Measurements from ENCODE around the gene SIK2. TPM values are rescaled to one million over a fixed set of nuclear protein-coding genes. Genes with fewer than 3 reads are reported as not detected.

The SIK2 gene
- total RNA-seq, 1 experiment from 2014 or later = 13.0 TPM

- Histone ChIP-seq H3K36me3 (ENCODE audit: control insufficient read depth in 1 of 2, insufficient read depth in 2 of 2, low read length in 2 of 2) (peaks cover 0 to 12% of the 10 kb centered on the region in 2 experiments; a peak in 1 of 4 replicates), H3K79me2 (ENCODE audit: insufficient read depth, low read length) (no peaks in the 10 kb centered on the region), H3K9me2 (ENCODE audit: insufficient read depth) (no peaks in the 10 kb centered on the region), H2AFZ (ENCODE audit: low read depth, low read length, poor library complexity, severe bottlenecking) (no peak overlapping the region), H3K4me2 (ENCODE audit: low read length) (no peak overlapping the region), H3K9ac (ENCODE audit: low read length) (no peak overlapping the region), H3K4me3 (replicated peaks in 1 of 2; ENCODE audit: low read depth in 1 of 2, low read length in 2 of 2) (no peak overlapping the region), H4K20me1 (ENCODE audit: insufficient read depth) (no peaks in the 10 kb centered on the region), H3K9me3 (ENCODE audit: control insufficient read depth in 1 of 2, insufficient read depth in 1 of 2, low read depth in 1 of 2, low read length in 2 of 2) (no peaks in the 10 kb centered on the region), H3K27ac (ENCODE audit: low read depth, low read length) (no peak overlapping the region), H3K4me1 (ENCODE audit: control insufficient read depth in 1 of 2, insufficient read depth in 2 of 2, low read length in 2 of 2) (no peaks in the 10 kb centered on the region), H3K27me3 (ENCODE audit: insufficient read depth, low read length) (no peaks in the 10 kb centered on the region)
- ChIA-PET CTCF (no interaction called here), POLR2A (no interaction called here), RAD21 (ENCODE audit: low non-redundant PET in 1 of 2, low total read pairs in 2 of 2, uncharacterized antibody in 2 of 2, unreplicated experiment in 2 of 2) (no interaction called here)
- ATAC-seq (no peak), DNase-seq (ENCODE audit: low read depth, low spot score) (no peak)
- no TSS peak for BruUV-seq (replicated peaks)
- intact Hi-C loops (cut with micrococcal nuclease) = no loop called here
- no peak for TF ChIP-seq ZNF274 (IDR thresholded peaks at IDR 0.05; ENCODE audit: low read depth, low read length)
- TF ChIP-seq SP1 (IDR thresholded peaks at IDR 0.05; ENCODE audit: low read depth) = no peak
- no peak for TF ChIP-seq SRF (IDR thresholded peaks at IDR 0.05; ENCODE audit: low read depth)
- TF ChIP-seq EZH2phosphoT487 (IDR thresholded peaks at IDR 0.05; ENCODE audit: borderline replicate concordance) = no peak
- no peak for TF ChIP-seq POLR2A (IDR thresholded peaks at IDR 0.05; ENCODE audit: borderline replicate concordance, extremely low read depth, insufficient read depth, insufficient read length)
Measured at GRCh38 chr11:111703576-111703975, 101.3 kb downstream of the SIK2 start.

- Histone ChIP-seq H3K9me2 (ENCODE audit: insufficient read depth) (no peaks in the 10 kb centered on the region), H4K20me1 (ENCODE audit: insufficient read depth) (no peaks in the 10 kb centered on the region), H3K4me2 (ENCODE audit: low read length) (no peak overlapping the region), H3K27ac (ENCODE audit: low read depth, low read length) (no peak overlapping the region), H3K79me2 (ENCODE audit: insufficient read depth, low read length) (no peaks in the 10 kb centered on the region), H3K36me3 (ENCODE audit: control insufficient read depth in 1 of 2, insufficient read depth in 2 of 2, low read length in 2 of 2) (peaks cover 0 to 13% of the 10 kb centered on the region in 2 experiments; a peak in 2 of 4 replicates), H3K4me3 (replicated peaks in 1 of 2; ENCODE audit: low read depth in 1 of 2, low read length in 2 of 2) (no peak overlapping the region), H3K9me3 (ENCODE audit: control insufficient read depth in 1 of 2, insufficient read depth in 1 of 2, low read depth in 1 of 2, low read length in 2 of 2) (no peaks in the 10 kb centered on the region), H2AFZ (ENCODE audit: low read depth, low read length, poor library complexity, severe bottlenecking) (no peak overlapping the region), H3K4me1 (ENCODE audit: control insufficient read depth in 1 of 2, insufficient read depth in 2 of 2, low read length in 2 of 2) (no peaks in the 10 kb centered on the region), H3K27me3 (ENCODE audit: insufficient read depth, low read length) (no peaks in the 10 kb centered on the region), H3K9ac (ENCODE audit: low read length) (no peak overlapping the region)
- POLR2A ChIA-PET = no interaction called here
- ATAC-seq (no peak), DNase-seq (ENCODE audit: low read depth, low spot score) (no peak)
- BruUV-seq (replicated peaks) = no TSS peak
- RAD21 ChIA-PET (ENCODE audit: low non-redundant PET in 1 of 2, low total read pairs in 2 of 2, uncharacterized antibody in 2 of 2, unreplicated experiment in 2 of 2) = no interaction called here
- intact Hi-C loops (cut with micrococcal nuclease) = no loop called here
- CTCF ChIA-PET = no interaction called here
- TF ChIP-seq POLR2A (IDR thresholded peaks at IDR 0.05; ENCODE audit: borderline replicate concordance, extremely low read depth, insufficient read depth, insufficient read length) (no peak), ELF1 (IDR thresholded peaks at IDR 0.05; ENCODE audit: borderline replicate concordance, low read depth) (no peak), ZNF274 (IDR thresholded peaks at IDR 0.05; ENCODE audit: low read depth, low read length) (no peak), EGR1 (IDR thresholded peaks at IDR 0.05; ENCODE audit: low read depth) (no peak), FOSL1 (IDR thresholded peaks at IDR 0.05; ENCODE audit: low read depth) (no peak), ZBTB33 (IDR thresholded peaks at IDR 0.05; ENCODE audit: extremely low read depth, insufficient replicate concordance, low read length) (no peak)
Measured at GRCh38 chr11:111707039-111707690, 104.9 kb downstream of the SIK2 start.

Measured in HCT116 (cell line).